ENCODE results near the gene CYSLTR2.

CYSLTR2 gene

GRCh38 chr13:48653472-48653939 lies at the start of gene CYSLTR2:
Gene CYSLTR2 (plus strand): TSS chr13:48653929. CDS start chr13:48706818, 52,889 bp downstream.
- DNase-seq (ENCODE audit: low read depth in 2 of 2): no peak

- no peak for DNase-seq (ENCODE audit: low read depth in 2 of 2)
These were observed 38.7 kb upstream of the CYSLTR2 start for GRCh38 chr13:48615049-48615448.

GRCh38 chr13:48618937-48619336 lies 34.8 kb upstream of the CYSLTR2 start:
- no peak for DNase-seq (ENCODE audit: low read depth in 2 of 2)

GRCh38 chr13:48621056-48621455 lies 32.7 kb upstream of the CYSLTR2 start:
- no peak for DNase-seq (ENCODE audit: low read depth in 2 of 2)

- no peak for DNase-seq (ENCODE audit: low read depth in 2 of 2)
These were observed 29.7 kb upstream of the CYSLTR2 start for GRCh38 chr13:48624016-48624415.

- no peak for DNase-seq (ENCODE audit: low read depth in 2 of 2)
These were observed 28.9 kb upstream of the CYSLTR2 start for GRCh38 chr13:48624858-48625257.

- no peak for DNase-seq (ENCODE audit: low read depth in 2 of 2)
These were observed 28.2 kb upstream of the CYSLTR2 start for GRCh38 chr13:48625413-48626076.

- DNase-seq (ENCODE audit: low read depth in 2 of 2): no peak
These were observed 27.7 kb upstream of the CYSLTR2 start for GRCh38 chr13:48626077-48626449.

- DNase-seq (ENCODE audit: low read depth in 2 of 2): no peak
These were observed 26.8 kb upstream of the CYSLTR2 start for GRCh38 chr13:48626726-48627451.

- DNase-seq (ENCODE audit: low read depth in 2 of 2): no peak
These were observed 24.5 kb upstream of the CYSLTR2 start for GRCh38 chr13:48629277-48629676.

GRCh38 chr13:48630291-48630690 lies 23.4 kb upstream of the CYSLTR2 start:
- no peak for DNase-seq (ENCODE audit: low read depth in 2 of 2)

- DNase-seq (ENCODE audit: low read depth in 2 of 2): no peak
These were observed 23.0 kb upstream of the CYSLTR2 start for GRCh38 chr13:48630773-48631172.

- no peak for DNase-seq (ENCODE audit: low read depth in 2 of 2)
These were observed 22.3 kb upstream of the CYSLTR2 start for GRCh38 chr13:48631441-48631840.

- no peak for DNase-seq (ENCODE audit: low read depth in 2 of 2)
These were observed 20.0 kb upstream of the CYSLTR2 start for GRCh38 chr13:48633700-48634099.

GRCh38 chr13:48634636-48635035 lies 19.1 kb upstream of the CYSLTR2 start:
- no peak for DNase-seq (ENCODE audit: low read depth in 2 of 2)

GRCh38 chr13:48635478-48635877 lies 18.3 kb upstream of the CYSLTR2 start:
- DNase-seq (ENCODE audit: low read depth in 2 of 2): no peak

- DNase-seq (ENCODE audit: low read depth in 2 of 2): no peak
These were observed 17.2 kb upstream of the CYSLTR2 start for GRCh38 chr13:48636550-48636949.

GRCh38 chr13:48637601-48638000 lies 16.1 kb upstream of the CYSLTR2 start:
- DNase-seq (ENCODE audit: low read depth in 2 of 2): no peak

GRCh38 chr13:48640767-48641166 lies 13.0 kb upstream of the CYSLTR2 start:
- DNase-seq (ENCODE audit: low read depth in 2 of 2): no peak

GRCh38 chr13:48641404-48641803 lies 12.3 kb upstream of the CYSLTR2 start:
- no peak for DNase-seq (ENCODE audit: low read depth in 2 of 2)

- no peak for DNase-seq (ENCODE audit: low read depth in 2 of 2)
These were observed 11.7 kb upstream of the CYSLTR2 start for GRCh38 chr13:48642061-48642460.

- no peak for DNase-seq (ENCODE audit: low read depth in 2 of 2)
These were observed 10.6 kb upstream of the CYSLTR2 start for GRCh38 chr13:48643159-48643558.

- no peak for DNase-seq (ENCODE audit: low read depth in 2 of 2)
These were observed 9.6 kb upstream of the CYSLTR2 start for GRCh38 chr13:48644141-48644540.
